Panc1 (cell line): ENCODE results near the gene MLN.

Experiments
- POLR2AphosphoS5 ChIP-seq: IDR thresholded peaks from 2 replicates; pipeline ENCODE4 v1.6.1; 2012; ENCODE audit warnings: mild to moderate bottlenecking, low read depth, low read length, moderate library complexity
- TF ChIP-seq, protein P1 (sequence below): fragments of 450-650 bp; IDR thresholded peaks from 2 replicates; pipeline ENCODE4 v1.5.1; 2017; ENCODE audit warnings: mild to moderate bottlenecking
- TF ChIP-seq, protein P2 (sequence below), 2 experiments: IDR thresholded peaks; 2 replicates each; pipeline ENCODE4 v1.6.1; 2011 to 2012; ENCODE audit warnings: low read depth in 2 of 2, control low read depth in 1 of 2, low read length in 1 of 2, mild to moderate bottlenecking in 1 of 2, moderate library complexity in 1 of 2; ENCODE audit not compliant: insufficient read depth in 1 of 2

DNA sequence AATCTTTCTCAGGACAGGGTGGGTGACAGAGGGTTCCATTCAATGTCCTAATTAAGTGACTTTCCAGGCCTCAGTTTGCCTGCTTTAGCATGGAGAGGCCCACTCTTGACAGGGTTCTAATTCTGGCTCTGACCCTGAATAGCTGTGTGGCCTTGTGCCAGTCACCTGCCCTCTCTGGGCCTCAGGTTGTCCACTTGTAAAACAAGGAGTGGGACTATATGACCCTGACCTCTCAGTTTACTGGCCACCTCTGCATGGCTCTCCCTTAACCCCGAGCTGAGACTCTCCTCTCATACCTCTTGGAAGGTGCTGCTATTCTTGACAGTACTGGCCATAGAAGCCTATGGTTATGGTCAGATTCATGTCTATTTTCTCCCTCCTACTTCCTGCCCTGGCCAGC lies 44.1 kb upstream of the MLN start:
- TF ChIP-seq, protein P1, sequence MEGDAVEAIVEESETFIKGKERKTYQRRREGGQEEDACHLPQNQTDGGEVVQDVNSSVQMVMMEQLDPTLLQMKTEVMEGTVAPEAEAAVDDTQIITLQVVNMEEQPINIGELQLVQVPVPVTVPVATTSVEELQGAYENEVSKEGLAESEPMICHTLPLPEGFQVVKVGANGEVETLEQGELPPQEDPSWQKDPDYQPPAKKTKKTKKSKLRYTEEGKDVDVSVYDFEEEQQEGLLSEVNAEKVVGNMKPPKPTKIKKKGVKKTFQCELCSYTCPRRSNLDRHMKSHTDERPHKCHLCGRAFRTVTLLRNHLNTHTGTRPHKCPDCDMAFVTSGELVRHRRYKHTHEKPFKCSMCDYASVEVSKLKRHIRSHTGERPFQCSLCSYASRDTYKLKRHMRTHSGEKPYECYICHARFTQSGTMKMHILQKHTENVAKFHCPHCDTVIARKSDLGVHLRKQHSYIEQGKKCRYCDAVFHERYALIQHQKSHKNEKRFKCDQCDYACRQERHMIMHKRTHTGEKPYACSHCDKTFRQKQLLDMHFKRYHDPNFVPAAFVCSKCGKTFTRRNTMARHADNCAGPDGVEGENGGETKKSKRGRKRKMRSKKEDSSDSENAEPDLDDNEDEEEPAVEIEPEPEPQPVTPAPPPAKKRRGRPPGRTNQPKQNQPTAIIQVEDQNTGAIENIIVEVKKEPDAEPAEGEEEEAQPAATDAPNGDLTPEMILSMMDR, result no peak
- TF ChIP-seq, protein P2, sequence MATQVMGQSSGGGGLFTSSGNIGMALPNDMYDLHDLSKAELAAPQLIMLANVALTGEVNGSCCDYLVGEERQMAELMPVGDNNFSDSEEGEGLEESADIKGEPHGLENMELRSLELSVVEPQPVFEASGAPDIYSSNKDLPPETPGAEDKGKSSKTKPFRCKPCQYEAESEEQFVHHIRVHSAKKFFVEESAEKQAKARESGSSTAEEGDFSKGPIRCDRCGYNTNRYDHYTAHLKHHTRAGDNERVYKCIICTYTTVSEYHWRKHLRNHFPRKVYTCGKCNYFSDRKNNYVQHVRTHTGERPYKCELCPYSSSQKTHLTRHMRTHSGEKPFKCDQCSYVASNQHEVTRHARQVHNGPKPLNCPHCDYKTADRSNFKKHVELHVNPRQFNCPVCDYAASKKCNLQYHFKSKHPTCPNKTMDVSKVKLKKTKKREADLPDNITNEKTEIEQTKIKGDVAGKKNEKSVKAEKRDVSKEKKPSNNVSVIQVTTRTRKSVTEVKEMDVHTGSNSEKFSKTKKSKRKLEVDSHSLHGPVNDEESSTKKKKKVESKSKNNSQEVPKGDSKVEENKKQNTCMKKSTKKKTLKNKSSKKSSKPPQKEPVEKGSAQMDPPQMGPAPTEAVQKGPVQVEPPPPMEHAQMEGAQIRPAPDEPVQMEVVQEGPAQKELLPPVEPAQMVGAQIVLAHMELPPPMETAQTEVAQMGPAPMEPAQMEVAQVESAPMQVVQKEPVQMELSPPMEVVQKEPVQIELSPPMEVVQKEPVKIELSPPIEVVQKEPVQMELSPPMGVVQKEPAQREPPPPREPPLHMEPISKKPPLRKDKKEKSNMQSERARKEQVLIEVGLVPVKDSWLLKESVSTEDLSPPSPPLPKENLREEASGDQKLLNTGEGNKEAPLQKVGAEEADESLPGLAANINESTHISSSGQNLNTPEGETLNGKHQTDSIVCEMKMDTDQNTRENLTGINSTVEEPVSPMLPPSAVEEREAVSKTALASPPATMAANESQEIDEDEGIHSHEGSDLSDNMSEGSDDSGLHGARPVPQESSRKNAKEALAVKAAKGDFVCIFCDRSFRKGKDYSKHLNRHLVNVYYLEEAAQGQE (IDR thresholded peaks at IDR 0.05; ENCODE audit: insufficient read depth in 1 of 2, low read depth in 2 of 2, low read length in 1 of 2), result no peak
- TF ChIP-seq POLR2AphosphoS5, result no peak
